CD14-positive monocyte (primary cell): Measurements from ENCODE around the gene SPIRE1. TPM values are rescaled to one million over a fixed set of nuclear protein-coding genes. Genes with fewer than 3 reads are reported as not detected.
"Not testable (repeated sequence)": the region's sequence is repeated elsewhere in the genome, so short reads cannot be mapped to it uniquely, and the experiment has no call there.

Source experiments
- DNase-seq, 3 donors: peaks; one replicate each; pipeline ENCODE4 v3.0.0-alpha.2; 2011 to 2022
- H2AFZ ChIP-seq: 2 replicates; pipeline ENCODE4 v1.6.0; 2012; ENCODE audit warnings: mild to moderate bottlenecking, low read depth, low read length, inconsistent platforms; ENCODE audit not compliant: insufficient read depth, poor library complexity, severe bottlenecking
- H3K27ac ChIP-seq, 2 donors: 1 replicate in 1 of 2; 2 replicates in 1 of 2; pipeline ENCODE4 v1.5.1; 2012 to 2013; ENCODE audit warnings: low read length in 2 of 2, control low read depth in 1 of 2, inconsistent platforms in 1 of 2, low read depth in 1 of 2, mild to moderate bottlenecking in 1 of 2
- H3K27me3 ChIP-seq, 2 donors: one replicate each; pipeline versions ENCODE4 v1.6.0 to v1.6.1; 2011 to 2013; ENCODE audit warnings: low read length in 2 of 2; ENCODE audit not compliant: control insufficient read depth in 2 of 2, insufficient read depth in 2 of 2
- H3K36me3 ChIP-seq, 2 donors: replicated peaks in 1 of 2; 1 replicate in 1 of 2; 2 replicates in 1 of 2; pipeline versions ENCODE4 v1.5.1 to v1.6.1; 2012 to 2013; ENCODE audit warnings: low read length in 2 of 2, control low read depth in 1 of 2, inconsistent platforms in 1 of 2, mild to moderate bottlenecking in 1 of 2; ENCODE audit not compliant: insufficient read depth in 2 of 2, control insufficient read depth in 1 of 2
- H3K4me1 ChIP-seq, 2 donors: 1 replicate in 1 of 2; 2 replicates in 1 of 2; pipeline versions ENCODE4 v1.5.1 to v1.6.1; 2012 to 2013; ENCODE audit warnings: low read length in 2 of 2, control low read depth in 1 of 2, inconsistent platforms in 1 of 2, mild to moderate bottlenecking in 1 of 2, moderate library complexity in 1 of 2; ENCODE audit not compliant: insufficient read depth in 2 of 2, control insufficient read depth in 1 of 2
- H3K4me2 ChIP-seq: replicated peaks from 2 replicates; pipeline ENCODE3; 2012; ENCODE audit warnings: low read length, moderate library complexity, mild to moderate bottlenecking; ENCODE audit not compliant: poor library complexity, severe bottlenecking; ENCODE audit errors: extremely low read depth
- H3K4me3 ChIP-seq, 3 experiments: fragments of 200-600 bp in 1 of 3; sonication (generic) in 1 of 3; replicated peaks in 1 of 3; 1 replicate in 2 of 3; 2 replicates in 1 of 3; pipeline ENCODE4 v1.5.1; 2011 to 2013; ENCODE audit warnings: low read length in 3 of 3, mild to moderate bottlenecking in 3 of 3, control low read depth in 2 of 3, low read depth in 2 of 3, inconsistent platforms in 1 of 3, moderate library complexity in 1 of 3
- H3K79me2 ChIP-seq: 2 replicates; pipeline ENCODE4 v1.6.0; 2012; ENCODE audit warnings: mild to moderate bottlenecking, control low read depth, inconsistent platforms, low read length, moderate library complexity; ENCODE audit not compliant: insufficient read depth
- H3K9ac ChIP-seq: 2 replicates; pipeline ENCODE4 v1.6.0; 2017; ENCODE audit warnings: low read length, mild to moderate bottlenecking; ENCODE audit not compliant: insufficient read depth, poor library complexity, severe bottlenecking
- H3K9me3 ChIP-seq, 2 donors: replicated peaks in 1 of 2; 1 replicate in 1 of 2; 2 replicates in 1 of 2; pipeline versions ENCODE4 v1.5.1 to v1.6.1; 2012 to 2013; ENCODE audit warnings: low read length in 2 of 2, control low read depth in 1 of 2; ENCODE audit not compliant: control insufficient read depth in 1 of 2, insufficient read depth in 1 of 2
- H4K20me1 ChIP-seq: 2 replicates; pipeline ENCODE4 v1.6.0; 2012; ENCODE audit warnings: mild to moderate bottlenecking, low read length, control low read depth, moderate library complexity; ENCODE audit not compliant: insufficient read depth
- H3K27ac Mint-ChIP-seq, 7 donors: one replicate each; pipeline ENCODE4 v1.8.0; 2020; ENCODE audit warnings: mild to moderate bottlenecking in 7 of 7, mixed read lengths in 7 of 7, moderate library complexity in 6 of 7, inconsistent platforms in 2 of 7
- H3K27me3 Mint-ChIP-seq, 3 donors: one replicate each; pipeline ENCODE4 v1.8.0; 2021 to 2022; ENCODE audit warnings: low read depth in 3 of 3, mild to moderate bottlenecking in 3 of 3, mixed read lengths in 3 of 3, moderate library complexity in 3 of 3, inconsistent platforms in 1 of 3
- H3K36me3 Mint-ChIP-seq, 2 donors: one replicate each; pipeline ENCODE4 v1.8.0; 2020; ENCODE audit warnings: mixed read lengths in 2 of 2, inconsistent platforms in 1 of 2, mild to moderate bottlenecking in 1 of 2
- H3K4me1 Mint-ChIP-seq: one replicate; pipeline ENCODE4 v1.8.0; 2020; ENCODE audit warnings: mild to moderate bottlenecking, mixed read lengths
- H3K4me3 Mint-ChIP-seq, 2 donors: one replicate each; pipeline ENCODE4 v1.8.0; 2020; ENCODE audit warnings: mild to moderate bottlenecking in 2 of 2, mixed read lengths in 2 of 2, moderate library complexity in 1 of 2
- H3K9me3 Mint-ChIP-seq, 7 donors: one replicate each; pipeline ENCODE4 v1.8.0; 2020 to 2022; ENCODE audit warnings: mixed read lengths in 7 of 7, mild to moderate bottlenecking in 6 of 7, moderate library complexity in 6 of 7, inconsistent platforms in 2 of 7
- WGBS: methylation state at CpG from one replicate; pipeline ENCODE4 v1.1.5; 2013; ENCODE audit warnings: missing lambda C conversion rate; ENCODE audit not compliant: insufficient coverage; 5-methylcytosine and 5-hydroxymethylcytosine counted together
- intact Hi-C, 2 donors: fragments of 100-400 bp; cut with micrococcal nuclease; formaldehyde crosslinking; loops; one replicate each; pipeline versions ENCODE4 v1.15.0 to v1.15.1; 2023
- polyA plus RNA-seq, 3 donors: library from polyadenylated mRNA; depleted of rRNA in 1 of 3; unstranded in 2 of 3; stranded (reverse) in 1 of 3; fragments of 300-500 nt in 2 of 3; fragments of >200 nt in 1 of 3; fragmentation: Illumina TruSeq in 2 of 3; gene quantifications; 1 replicate in 2 of 3; 2 replicates in 1 of 3; pipeline ENCODE4 v1.2.3, GENCODE V29; 2012 to 2021
- TF ChIP-seq, protein P1 (sequence below): fragments of 200-600 bp; IDR thresholded peaks from one replicate; pipeline ENCODE4 v1.8.0; 2022; ENCODE audit warnings: antibody characterized with exemption, mild to moderate bottlenecking

SPIRE1 gene
- polyA plus RNA-seq, 3 donors, result 1.7 to 1.9 (median 1.8) TPM

DNA sequence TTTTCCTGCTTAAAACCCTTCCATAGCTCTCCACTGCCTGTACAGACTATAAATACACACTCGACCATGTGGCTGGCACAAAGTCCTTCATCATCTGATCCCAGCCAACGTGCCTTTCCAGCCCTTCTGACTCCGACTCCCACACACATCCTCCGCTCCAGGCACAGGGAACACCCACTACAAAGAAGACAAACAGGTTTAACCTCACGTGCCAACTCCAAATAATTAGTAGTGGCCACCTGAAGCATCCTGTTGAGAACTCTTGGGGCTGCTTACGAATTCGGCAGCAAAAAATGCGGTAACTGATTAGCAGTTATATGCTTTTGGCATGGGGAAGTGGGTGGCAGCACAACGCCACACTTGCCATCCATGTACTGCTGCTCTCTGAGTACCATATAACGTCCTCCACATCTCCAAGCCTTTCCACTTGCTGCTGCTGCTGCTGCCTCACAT lies 12.1 kb downstream of the SPIRE1 start:
- no peaks in the 10 kb centered on the region for H3K9me3 ChIP-seq
- TF ChIP-seq, protein P1, sequence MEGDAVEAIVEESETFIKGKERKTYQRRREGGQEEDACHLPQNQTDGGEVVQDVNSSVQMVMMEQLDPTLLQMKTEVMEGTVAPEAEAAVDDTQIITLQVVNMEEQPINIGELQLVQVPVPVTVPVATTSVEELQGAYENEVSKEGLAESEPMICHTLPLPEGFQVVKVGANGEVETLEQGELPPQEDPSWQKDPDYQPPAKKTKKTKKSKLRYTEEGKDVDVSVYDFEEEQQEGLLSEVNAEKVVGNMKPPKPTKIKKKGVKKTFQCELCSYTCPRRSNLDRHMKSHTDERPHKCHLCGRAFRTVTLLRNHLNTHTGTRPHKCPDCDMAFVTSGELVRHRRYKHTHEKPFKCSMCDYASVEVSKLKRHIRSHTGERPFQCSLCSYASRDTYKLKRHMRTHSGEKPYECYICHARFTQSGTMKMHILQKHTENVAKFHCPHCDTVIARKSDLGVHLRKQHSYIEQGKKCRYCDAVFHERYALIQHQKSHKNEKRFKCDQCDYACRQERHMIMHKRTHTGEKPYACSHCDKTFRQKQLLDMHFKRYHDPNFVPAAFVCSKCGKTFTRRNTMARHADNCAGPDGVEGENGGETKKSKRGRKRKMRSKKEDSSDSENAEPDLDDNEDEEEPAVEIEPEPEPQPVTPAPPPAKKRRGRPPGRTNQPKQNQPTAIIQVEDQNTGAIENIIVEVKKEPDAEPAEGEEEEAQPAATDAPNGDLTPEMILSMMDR, result no peak
- H3K4me3 ChIP-seq, result no peak overlapping the region
- H3K79me2 ChIP-seq, result no peaks in the 10 kb centered on the region
- no peak overlapping the region for H3K9ac ChIP-seq
- H3K4me3 Mint-ChIP-seq, result no peak overlapping the region
- no peaks in the 10 kb centered on the region for H3K36me3 ChIP-seq
- no peak overlapping the region for H2AFZ ChIP-seq
- peaks cover 3% of the 10 kb centered on the region for H3K4me1 Mint-ChIP-seq
- no peak overlapping the region for H3K27ac ChIP-seq
- H3K27ac Mint-ChIP-seq, result peak overlapping the region in 1 of 7 donors; percentile 5
- no peaks in the 10 kb centered on the region for H4K20me1 ChIP-seq
- intact Hi-C loops, result no loop called here
- no peak overlapping the region for H3K4me2 ChIP-seq
- no peaks in the 10 kb centered on the region for H3K36me3 Mint-ChIP-seq
- H3K9me3 Mint-ChIP-seq, result no peaks in the 10 kb centered on the region
- peaks cover 0 to 3% (median 2%) of the 10 kb centered on the region in 3 donors for H3K27me3 Mint-ChIP-seq
- no peaks in the 10 kb centered on the region for H3K4me1 ChIP-seq
- WGBS, result 93% methylated on average over 10 of the region's 10 CpGs
- DNase-seq, result no peak
- no peaks in the 10 kb centered on the region for H3K27me3 ChIP-seq

DNA sequence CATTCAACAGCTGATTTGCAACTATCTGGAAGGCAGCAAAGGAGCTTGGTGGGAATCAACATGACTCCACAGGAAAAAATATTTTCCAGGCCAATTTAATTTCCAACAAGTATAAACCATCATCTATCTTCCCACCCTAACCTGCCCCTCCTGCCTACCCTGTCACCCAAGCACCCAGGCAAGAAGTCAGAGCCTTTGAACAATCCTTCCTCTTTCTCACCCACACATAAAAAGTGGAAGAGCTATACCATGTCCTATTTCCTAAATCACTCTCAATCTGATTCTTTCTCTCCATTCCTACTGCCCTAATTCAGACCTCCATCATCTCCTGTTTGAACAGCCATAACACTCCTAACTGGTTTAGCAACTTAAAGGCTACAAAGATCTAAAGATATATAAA lies 12.7 kb downstream of the SPIRE1 start:
- Histone ChIP-seq H3K27ac (no peak overlapping the region), H3K9me3 (no peaks in the 10 kb centered on the region), H3K36me3 (no peaks in the 10 kb centered on the region), H3K4me3 (no peak overlapping the region), H2AFZ (no peak overlapping the region), H3K27me3 (no peaks in the 10 kb centered on the region), H4K20me1 (no peaks in the 10 kb centered on the region), H3K79me2 (no peaks in the 10 kb centered on the region), H3K9ac (no peak overlapping the region), H3K4me1 (no peaks in the 10 kb centered on the region), H3K4me2 (no peak overlapping the region)
- intact Hi-C loops, result no loop called here
- no peaks in the 10 kb centered on the region for H3K9me3 Mint-ChIP-seq
- TF ChIP-seq, protein P1, result no peak
- no peaks in the 10 kb centered on the region for H3K36me3 Mint-ChIP-seq
- peaks cover 3% of the 10 kb centered on the region for H3K4me1 Mint-ChIP-seq
- no peak for DNase-seq
- H3K4me3 Mint-ChIP-seq, result no peak overlapping the region
- H3K27me3 Mint-ChIP-seq, result peaks cover 0 to 3% (median 2%) of the 10 kb centered on the region in 3 donors
- H3K27ac Mint-ChIP-seq, result peak overlapping the region in 1 of 7 donors; percentile 1

DNA sequence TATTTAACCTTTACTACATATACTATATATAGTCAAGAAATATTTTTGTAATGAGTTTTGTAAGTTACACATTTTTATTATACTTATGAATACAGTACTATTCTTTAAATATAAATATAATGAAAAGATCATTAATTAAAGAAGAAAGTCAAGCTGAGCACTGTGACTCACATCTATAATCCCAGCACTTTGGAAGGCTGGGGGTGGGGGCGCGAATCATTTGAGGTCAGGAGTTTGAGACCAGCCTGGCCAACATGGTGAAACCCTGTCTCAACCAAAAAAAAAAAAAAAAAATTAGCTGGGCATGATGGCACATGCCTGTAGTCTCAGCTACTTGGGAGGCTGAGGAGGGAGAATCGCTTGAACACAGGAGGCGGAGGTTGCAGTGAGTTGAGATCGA lies 14.2 kb downstream of the SPIRE1 start:
- H3K9ac ChIP-seq, H3K9me3 ChIP-seq, H3K27me3 ChIP-seq, H3K9me3 Mint-ChIP-seq, intact Hi-C loops, H3K27me3 Mint-ChIP-seq, H3K4me3 Mint-ChIP-seq, H3K27ac Mint-ChIP-seq, H3K36me3 Mint-ChIP-seq, H3K4me1 Mint-ChIP-seq, DNase-seq, H2AFZ ChIP-seq, H3K4me3 ChIP-seq, H3K4me1 ChIP-seq, H4K20me1 ChIP-seq, H3K36me3 ChIP-seq, H3K79me2 ChIP-seq, H3K27ac ChIP-seq, H3K4me2 ChIP-seq: not testable (repeated sequence)
- WGBS, result no CpG with 5 or more reads among the region's 5 CpGs
